ENCODE measurements around the gene TMPRSS9. TPM values are rescaled to one million over a fixed set of nuclear protein-coding genes. Genes with fewer than 3 reads are reported as not detected.

Gene TMPRSS9
- total and polyA plus RNA-seq, 8 donors: 0.09 to 0.84 (median 0.58) TPM

DNA sequence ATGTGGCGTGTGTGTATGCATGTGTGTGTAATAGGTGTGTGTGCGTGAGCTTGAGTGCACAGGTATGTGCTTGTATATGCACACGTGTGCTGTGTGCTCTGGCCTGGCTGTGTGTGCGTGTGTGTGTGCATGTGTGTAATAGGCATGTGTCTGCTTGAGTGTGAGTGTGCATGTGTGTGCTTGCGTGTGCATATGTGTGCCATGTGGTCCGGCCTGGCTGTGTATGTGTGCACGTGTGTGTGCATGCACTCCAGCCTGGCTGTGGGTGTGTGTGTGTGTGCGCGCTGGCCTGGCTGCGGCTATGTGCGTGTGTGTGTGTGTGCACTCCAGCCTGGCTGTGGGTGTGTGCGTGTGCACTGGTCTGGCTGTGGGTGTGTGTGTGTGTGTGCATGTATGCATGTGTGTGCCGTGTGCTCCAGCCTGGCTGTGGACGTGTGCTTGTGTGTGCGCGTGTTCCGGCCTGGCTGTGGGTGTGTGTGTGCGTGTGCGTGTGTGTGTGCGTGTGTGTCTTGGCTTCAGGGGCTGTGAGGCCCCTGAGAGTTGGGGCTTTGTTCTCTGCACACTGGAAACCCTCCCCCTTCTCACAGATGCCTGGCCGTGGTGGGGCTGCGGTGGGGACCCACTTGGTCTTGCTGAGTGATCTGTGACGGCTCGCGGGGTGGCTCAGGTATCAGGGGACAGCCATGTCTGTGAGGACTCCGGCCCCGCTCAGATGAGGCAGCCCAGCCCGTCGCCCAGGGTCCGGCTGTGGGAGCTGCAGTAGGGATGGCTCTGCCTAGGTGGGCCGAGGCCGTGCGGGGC lies 23.3 kb upstream of the TMPRSS9 start:
- no peak for FAIRE-seq
- intact Hi-C loops (cut with DNase I): no loop called here
- DNase-seq: peak in 2 of 6 donors; percentile 7 to 48
- Histone ChIP-seq H3K36me3 (peaks cover 0 to 5% (median 0%) of the 10 kb centered on the region in 3 donors), H3K27me3 (no peaks in the 10 kb centered on the region), H3K9me3 (no peaks in the 10 kb centered on the region), H3K4me3 (no peak overlapping the region), H3K27ac (peak overlapping the region in 1 of 4 donors; percentile 16), H3K4me1 (peaks cover 12 to 19% (median 19%) of the 10 kb centered on the region in 3 donors)
- TF ChIP-seq CTCF (IDR thresholded peaks at IDR 0.05): no peak
- 75 to 82% methylated on average over 32 to 33 of the region's 33 CpGs for WGBS, 2 donors
- no peak for ATAC-seq

GRCh38 chr19:2337329-2337707 lies 22.7 kb upstream of the TMPRSS9 start:
- DNase-seq: peak; percentile 56 to 92 (median 74)

GRCh38 chr19:2338055-2338615 lies 21.9 kb upstream of the TMPRSS9 start:
- TF ChIP-seq CTCF (IDR thresholded peaks at IDR 0.05): no peak
- ATAC-seq (no peak), FAIRE-seq (no peak), DNase-seq (peak in 2 of 6 donors; percentile 15 to 55)
- Histone ChIP-seq H3K4me3 (no peak overlapping the region), H3K9me3 (no peaks in the 10 kb centered on the region), H3K27ac (no peak overlapping the region), H3K4me1 (peaks cover 5 to 10% (median 9%) of the 10 kb centered on the region in 3 donors), H3K27me3 (no peaks in the 10 kb centered on the region), H3K36me3 (peaks cover 0 to 5% (median 0%) of the 10 kb centered on the region in 3 donors)
- intact Hi-C loops (cut with DNase I): no loop called here
- WGBS, 2 donors: 93 to 94% methylated on average over 20 to 21 of the region's 21 CpGs

More at GRCh38 chr19:2337329-2337707, 22.7 kb upstream of the TMPRSS9 start:
- Histone ChIP-seq H3K9me3 (no peaks in the 10 kb centered on the region), H3K27ac (peak overlapping the region in 1 of 4 donors; percentile 16), H3K4me1 (peaks cover 9 to 15% (median 13%) of the 10 kb centered on the region in 3 donors), H3K27me3 (no peaks in the 10 kb centered on the region), H3K36me3 (peaks cover 0 to 5% (median 0%) of the 10 kb centered on the region in 3 donors), H3K4me3 (no peak overlapping the region)
- TF ChIP-seq CTCF (IDR thresholded peaks at IDR 0.05): peak in 1 of 4 donors; percentile 28
- 52 to 53% methylated on average over 18 to 19 of the region's 19 CpGs for WGBS, 2 donors
- ATAC-seq (peak; percentile 35 to 74 (median 72)), FAIRE-seq (no peak)
- intact Hi-C loops (cut with DNase I): no loop called here

- peaks cover 0 to 5% (median 0%) of the 10 kb centered on the region in 3 donors for H3K36me3 ChIP-seq
- DNase-seq: peak in 2 of 6 donors; percentile 30 to 71
- no peak overlapping the region for H3K4me3 ChIP-seq
- no peak for ATAC-seq
- intact Hi-C loops (cut with DNase I): no loop called here
- no peak for FAIRE-seq
- WGBS, 2 donors: 95% methylated on average over 54 of the region's 54 CpGs
- H3K9me3 ChIP-seq: no peaks in the 10 kb centered on the region
- no peaks in the 10 kb centered on the region for H3K27me3 ChIP-seq
- TF ChIP-seq CTCF (IDR thresholded peaks at IDR 0.05): no peak
- H3K27ac ChIP-seq: no peak overlapping the region
- peaks cover 0 to 3% (median 2%) of the 10 kb centered on the region in 3 donors for H3K4me1 ChIP-seq
Measured at GRCh38 chr19:2338751-2339643, 21.1 kb upstream of the TMPRSS9 start.

All from pancreas (tissue), 10 donors.